ENCODE results near the gene ETV4.

ETV4 gene

DNA sequence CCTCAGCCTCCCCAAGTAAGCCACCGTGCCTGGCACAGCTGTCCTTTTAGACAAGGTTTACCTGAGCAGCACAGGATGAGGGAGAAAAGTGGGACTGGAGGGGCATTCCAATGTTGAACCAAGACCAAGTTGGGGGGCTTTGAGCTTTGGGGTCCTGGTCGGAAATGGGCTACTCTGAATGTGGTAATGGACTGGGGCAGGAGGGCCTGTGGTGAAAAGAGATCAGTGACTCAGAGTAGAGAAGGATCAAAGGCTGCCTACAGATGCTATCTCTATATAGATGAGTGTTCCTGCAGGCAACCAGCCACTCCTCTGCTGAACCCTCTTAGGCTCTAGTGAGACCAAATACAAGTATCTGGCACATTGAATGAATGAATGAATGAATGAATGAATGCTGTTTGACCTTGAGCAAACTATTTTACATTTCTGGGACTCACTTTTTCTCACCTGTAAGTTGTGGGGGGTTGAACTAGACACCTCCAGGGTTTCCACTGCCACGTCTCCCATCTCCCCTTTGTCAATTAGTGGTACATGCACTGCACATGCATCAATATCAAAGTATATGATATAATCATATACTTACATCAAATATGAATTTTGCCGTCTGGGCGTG lies 26.3 kb upstream of the ETV4 start:
- Histone ChIP-seq H3F3A (ENCODE audit: insufficient read depth) (no peaks in the 10 kb centered on the region), H2AFZ (ENCODE audit: low read depth, low read length, severe bottlenecking) (no peak overlapping the region), H4K20me1 (ENCODE audit: low read depth, low read length) (no peaks in the 10 kb centered on the region), H3K27me3 (ENCODE audit: low read length) (no peaks in the 10 kb centered on the region), H3K4me2 (ENCODE audit: low read depth, low read length, poor library complexity, severe bottlenecking) (no peak overlapping the region), H3K9me2 (replicated peaks; ENCODE audit: insufficient read depth, low read length) (no peaks in the 10 kb centered on the region), H3K79me2 (ENCODE audit: insufficient read depth, low read length) (no peaks in the 10 kb centered on the region), H3K27ac (ENCODE audit: low read depth, low read length) (no peak overlapping the region), H3K9ac (ENCODE audit: low read length) (no peak overlapping the region), H3K36me3 (ENCODE audit: low read length) (no peaks in the 10 kb centered on the region), H3K9me3 (ENCODE audit: insufficient read depth, low read length) (no peaks in the 10 kb centered on the region), H3K4me3 (ENCODE audit: insufficient read depth, low read length, poor library complexity, severe bottlenecking) (no peak overlapping the region)
- no peak for TF ChIP-seq EZH2phosphoT487 (conservative IDR thresholded peaks at IDR 0.05; ENCODE audit: low read length)
- TF ChIP-seq CTCF (IDR thresholded peaks at IDR 0.05; ENCODE audit: insufficient read depth, low read length, poor library complexity, severe bottlenecking), result no peak

DNA sequence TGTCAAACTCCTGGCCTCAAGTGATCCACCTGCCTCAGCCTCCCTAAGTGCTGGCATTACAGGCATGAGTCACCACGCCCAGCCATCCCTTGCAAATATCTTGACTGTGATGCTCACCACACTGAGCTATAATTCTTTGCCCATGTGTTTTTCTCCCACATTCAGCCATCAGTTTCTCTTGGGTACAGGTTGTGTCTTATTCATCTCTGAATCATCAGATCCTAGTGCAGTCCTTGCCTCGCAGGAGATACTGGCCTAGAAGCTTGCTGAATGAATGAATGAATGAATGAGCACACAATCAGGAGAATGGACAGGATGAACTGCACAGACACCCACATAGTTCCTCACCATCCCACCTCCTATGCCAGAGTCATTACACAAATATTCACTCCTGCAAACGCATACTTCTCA lies 24.4 kb upstream of the ETV4 start:
- H3K9me3 ChIP-seq (ENCODE audit: insufficient read depth, low read length), result no peaks in the 10 kb centered on the region
- H3K27me3 ChIP-seq (ENCODE audit: low read length), result no peaks in the 10 kb centered on the region
- no peaks in the 10 kb centered on the region for H3K9me2 ChIP-seq (replicated peaks; ENCODE audit: insufficient read depth, low read length)
- H3K9ac ChIP-seq (ENCODE audit: low read length), result no peak overlapping the region
- H2AFZ ChIP-seq (ENCODE audit: low read depth, low read length, severe bottlenecking), result no peak overlapping the region
- TF ChIP-seq EZH2phosphoT487 (conservative IDR thresholded peaks at IDR 0.05; ENCODE audit: low read length) (no peak), CTCF (IDR thresholded peaks at IDR 0.05; ENCODE audit: insufficient read depth, low read length, poor library complexity, severe bottlenecking) (no peak)
- H4K20me1 ChIP-seq (ENCODE audit: low read depth, low read length), result no peaks in the 10 kb centered on the region
- no peak overlapping the region for H3K4me3 ChIP-seq (ENCODE audit: insufficient read depth, low read length, poor library complexity, severe bottlenecking)
- no peaks in the 10 kb centered on the region for H3K79me2 ChIP-seq (ENCODE audit: insufficient read depth, low read length)
- no peak overlapping the region for H3K27ac ChIP-seq (ENCODE audit: low read depth, low read length)
- no peak overlapping the region for H3K4me2 ChIP-seq (ENCODE audit: low read depth, low read length, poor library complexity, severe bottlenecking)
- no peaks in the 10 kb centered on the region for H3F3A ChIP-seq (ENCODE audit: insufficient read depth)
- no peaks in the 10 kb centered on the region for H3K36me3 ChIP-seq (ENCODE audit: low read length)

DNA sequence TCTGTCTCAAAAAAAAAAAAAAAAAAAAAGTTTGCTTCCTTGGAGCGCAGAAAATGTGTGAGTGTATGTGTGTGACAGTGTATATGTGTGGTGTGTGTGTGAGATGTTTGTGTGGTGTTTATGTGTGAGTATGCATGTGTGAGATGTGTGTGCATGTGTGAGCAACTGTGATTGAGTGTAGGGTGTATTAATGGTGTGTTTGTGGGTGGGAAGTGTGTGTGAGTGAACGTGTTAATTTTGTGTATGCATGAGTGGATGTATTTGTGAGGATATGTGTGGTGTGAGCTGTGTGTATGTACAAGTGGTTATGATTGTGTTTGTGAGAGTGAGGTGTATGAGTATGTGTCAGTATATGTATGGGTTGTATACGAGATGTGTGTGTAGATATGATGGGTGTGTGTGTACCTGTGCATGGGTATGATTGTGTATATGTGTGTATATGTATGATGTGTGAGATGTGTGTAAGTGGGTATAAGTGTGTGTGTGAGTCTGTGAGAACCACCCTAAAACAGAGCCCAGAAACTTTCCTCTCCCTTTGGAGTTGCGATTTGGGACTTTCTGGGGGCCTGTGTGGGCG lies 22.5 kb upstream of the ETV4 start:
- no peak overlapping the region for H3K27ac ChIP-seq (ENCODE audit: low read depth, low read length)

More for the DNA sequence above, 22.5 kb upstream of the ETV4 start:
- Histone ChIP-seq H2AFZ (ENCODE audit: low read depth, low read length, severe bottlenecking) (no peak overlapping the region), H3K9ac (ENCODE audit: low read length) (no peak overlapping the region), H3K27me3 (ENCODE audit: low read length) (no peaks in the 10 kb centered on the region), H3K4me2 (ENCODE audit: low read depth, low read length, poor library complexity, severe bottlenecking) (no peak overlapping the region), H3K79me2 (ENCODE audit: insufficient read depth, low read length) (no peaks in the 10 kb centered on the region), H4K20me1 (ENCODE audit: low read depth, low read length) (no peaks in the 10 kb centered on the region), H3K9me3 (ENCODE audit: insufficient read depth, low read length) (no peaks in the 10 kb centered on the region), H3F3A (ENCODE audit: insufficient read depth) (no peaks in the 10 kb centered on the region), H3K4me3 (ENCODE audit: insufficient read depth, low read length, poor library complexity, severe bottlenecking) (no peak overlapping the region), H3K9me2 (replicated peaks; ENCODE audit: insufficient read depth, low read length) (no peaks in the 10 kb centered on the region), H3K36me3 (ENCODE audit: low read length) (no peaks in the 10 kb centered on the region)
- TF ChIP-seq CTCF (IDR thresholded peaks at IDR 0.05; ENCODE audit: insufficient read depth, low read length, poor library complexity, severe bottlenecking) (no peak), EZH2phosphoT487 (conservative IDR thresholded peaks at IDR 0.05; ENCODE audit: low read length) (no peak)

All from SU-DHL-6 (cell line).